Fibroblast of lung (primary cell): Measurements from ENCODE around the gene TMEM259. TPM values are rescaled to one million over a fixed set of nuclear protein-coding genes. Genes with fewer than 3 reads are reported as not detected.

Experiments
- DNase-seq, 2 donors: peaks; one replicate each; pipeline versions ENCODE4 v3.0.0 to v3.0.0-alpha.2; 2010; ENCODE audit warnings: low read depth in 2 of 2
- H2AFZ ChIP-seq: 2 replicates; pipeline ENCODE4 v1.5.1; 2012; ENCODE audit warnings: low read length, control low read depth, inconsistent platforms
- H3K27ac ChIP-seq: 2 replicates; pipeline ENCODE4 v1.5.1; 2011; ENCODE audit warnings: low read length, control low read depth; ENCODE audit not compliant: insufficient read depth
- H3K27me3 ChIP-seq: 2 replicates; pipeline ENCODE4 v1.5.1; 2011; ENCODE audit warnings: mild to moderate bottlenecking, low read length; ENCODE audit not compliant: control insufficient read depth, insufficient read depth
- H3K36me3 ChIP-seq: 2 replicates; pipeline ENCODE4 v1.5.1; 2011; ENCODE audit warnings: low read length; ENCODE audit not compliant: control insufficient read depth, insufficient read depth
- H3K4me1 ChIP-seq: 2 replicates; pipeline ENCODE4 v1.5.1; 2011; ENCODE audit warnings: low read length; ENCODE audit not compliant: control insufficient read depth, insufficient read depth; ENCODE audit errors: extremely low read depth
- H3K4me2 ChIP-seq: 2 replicates; pipeline ENCODE4 v1.5.1; 2011; ENCODE audit warnings: low read length, control low read depth; ENCODE audit not compliant: insufficient read depth; ENCODE audit errors: extremely low read depth
- H3K4me3 ChIP-seq, 4 experiments: fragments of 200-600 bp in 1 of 4; sonication (generic) in 1 of 4; replicated peaks in 1 of 4; 2 replicates each; pipeline ENCODE4 v1.5.1; 2011 to 2016; ENCODE audit warnings: low read length in 4 of 4, low read depth in 3 of 4, mild to moderate bottlenecking in 3 of 4, control low read depth in 2 of 4, inconsistent platforms in 1 of 4, mixed read lengths in 1 of 4; ENCODE audit not compliant: insufficient read depth in 1 of 4; ENCODE audit errors: control extremely low read depth in 1 of 4
- H3K79me2 ChIP-seq: 2 replicates; pipeline ENCODE4 v1.5.1; 2012; ENCODE audit warnings: mild to moderate bottlenecking, low read length, inconsistent platforms; ENCODE audit not compliant: control insufficient read depth, insufficient read depth
- H3K9ac ChIP-seq: 2 replicates; pipeline ENCODE4 v1.5.1; 2011; ENCODE audit warnings: mild to moderate bottlenecking, low read length, control low read depth; ENCODE audit not compliant: insufficient read depth
- H3K9me3 ChIP-seq: 2 replicates; pipeline ENCODE4 v1.5.1; 2012; ENCODE audit warnings: low read depth, low read length; ENCODE audit not compliant: control insufficient read depth, insufficient read depth
- H4K20me1 ChIP-seq: 2 replicates; pipeline ENCODE4 v1.5.1; 2011; ENCODE audit warnings: low read length; ENCODE audit not compliant: control insufficient read depth, insufficient read depth; ENCODE audit errors: extremely low read depth
- CTCF ChIP-seq, 2 donors: IDR thresholded peaks in 1 of 2; conservative IDR thresholded peaks in 1 of 2; 1 replicate in 1 of 2; 2 replicates in 1 of 2; pipeline ENCODE4 v1.5.1; 2011 to 2012; ENCODE audit warnings: low read length in 2 of 2, control low read depth in 1 of 2, inconsistent platforms in 1 of 2, low read depth in 1 of 2, mild to moderate bottlenecking in 1 of 2
- EZH2 ChIP-seq: IDR thresholded peaks from 2 replicates; pipeline ENCODE4 v1.5.1; 2012; ENCODE audit warnings: low read length, control low read depth, mild to moderate bottlenecking; ENCODE audit errors: missing control alignments
- polyA minus RNA-seq: library from RNA; depleted of rRNA, polyadenylated mRNA; stranded (reverse); fragments of >200 nt; gene quantifications from 2 replicates; pipeline ENCODE4 v1.2.3, GENCODE V29; 2011; ENCODE audit warnings: low replicate concordance
- polyA plus RNA-seq, 2 donors: library from polyadenylated mRNA; depleted of rRNA in 1 of 2; stranded (reverse) in 1 of 2; unstranded in 1 of 2; fragments of >200 nt; gene quantifications; 2 replicates each; pipeline ENCODE4 v1.2.1, GENCODE V29; 2011 to 2012; ENCODE audit warnings: missing spikeins in 1 of 2
- total RNA-seq: library from RNA; depleted of rRNA; stranded (reverse); fragments of >200 nt; gene quantifications from 2 replicates; pipeline ENCODE4 v1.2.1, GENCODE V29; 2014

The TMEM259 gene
- 47.5 and 57.8 TPM in 2 replicates for total RNA-seq
- 67.1 and 67.9 TPM in 2 replicates for polyA plus RNA-seq
- 67.4 and 72.8 TPM in 2 replicates for polyA plus RNA-seq (2012)
- polyA minus RNA-seq = 106 and 167 TPM in 2 replicates

DNA sequence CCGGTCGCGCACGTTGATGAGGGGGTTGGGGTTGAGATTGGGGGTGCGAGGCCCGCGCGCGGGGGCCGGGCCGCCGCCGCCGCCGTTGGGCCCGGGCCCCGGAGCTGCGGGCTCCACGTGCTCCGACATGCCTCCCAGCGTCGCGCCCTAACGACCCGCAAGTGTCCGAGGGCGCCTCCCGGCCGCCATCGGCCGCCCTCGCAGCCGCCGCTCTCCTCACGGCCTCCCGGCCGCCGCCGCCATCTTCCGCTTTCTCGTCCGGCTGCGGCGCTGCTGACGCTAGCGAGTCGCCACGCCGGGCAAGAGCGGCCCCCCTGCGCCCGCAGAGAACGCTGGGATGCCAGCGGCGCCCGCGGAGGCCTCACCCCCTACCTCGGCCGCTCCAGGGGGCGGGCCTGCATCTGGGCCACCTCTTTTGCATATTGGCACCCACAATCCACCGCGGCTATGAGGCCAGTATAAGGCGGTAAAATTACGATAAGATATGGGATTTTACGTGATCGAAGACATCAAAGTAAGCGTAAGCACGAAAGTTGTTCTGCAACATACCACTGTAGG is at the start of gene TMEM259:
Gene TMEM259 (minus strand): TSS at position 256 of the 558 bp plus-strand sequence. CDS start 127 bp downstream, at position 129.
- Histone ChIP-seq H3K9ac (peak within 1 kb of the TSS; percentile 91), H3K4me3 (peak within 1 kb of the TSS; percentile 51 to 91 (median 82)), H3K79me2 (peaks cover 50% of the 10 kb centered on the region)

DNA sequence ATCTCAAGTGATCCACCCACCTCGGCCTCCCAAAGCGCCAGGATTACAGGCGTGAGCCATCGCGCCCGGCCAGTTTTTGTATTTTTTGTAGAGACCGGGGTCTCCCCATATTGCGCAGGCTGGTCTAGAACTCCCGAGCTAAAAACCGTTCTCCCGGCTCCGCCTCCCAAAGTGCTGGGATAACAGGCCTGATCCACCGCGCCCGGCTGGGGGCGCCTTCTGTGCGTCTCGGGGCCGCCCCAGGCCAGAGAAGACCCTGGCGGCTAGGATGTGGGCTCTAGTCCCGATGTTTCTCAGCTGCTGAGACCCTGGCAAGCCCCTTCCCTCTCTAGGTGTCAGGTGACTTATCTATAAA is 49.6 kb upstream of the TMEM259 start:
- H3K36me3 ChIP-seq = no peaks in the 10 kb centered on the region
- no peak overlapping the region for H3K27ac ChIP-seq
- TF ChIP-seq CTCF (conservative IDR thresholded peaks at IDR 0.05 in 1 of 2, IDR thresholded peaks at IDR 0.05 in 1 of 2; ENCODE audit: low read depth in 1 of 2, low read length in 2 of 2) = peak; percentile 19 to 21
- TF ChIP-seq EZH2 = no peak
- H3K4me3 ChIP-seq = no peak overlapping the region
- no peaks in the 10 kb centered on the region for H3K9me3 ChIP-seq
- no peak overlapping the region for H3K4me2 ChIP-seq
- H4K20me1 ChIP-seq = no peaks in the 10 kb centered on the region
- no peak overlapping the region for H3K9ac ChIP-seq
- no peak overlapping the region for H2AFZ ChIP-seq
- peaks cover 18% of the 10 kb centered on the region for H3K27me3 ChIP-seq
- H3K79me2 ChIP-seq = no peaks in the 10 kb centered on the region
- no peak for DNase-seq
- no peaks in the 10 kb centered on the region for H3K4me1 ChIP-seq

More for the DNA sequence above, at the start of gene TMEM259:
- H3K9me3 ChIP-seq = no peaks in the 10 kb centered on the region
- peak within 1 kb of the TSS; percentile 84 for H3K4me2 ChIP-seq
- peak; percentile 96 to 98 for DNase-seq
- peaks cover 20% of the 10 kb centered on the region for H3K4me1 ChIP-seq
- H2AFZ ChIP-seq = peak within 1 kb of the TSS; percentile 80
- H4K20me1 ChIP-seq = peaks cover 1% of the 10 kb centered on the region
- no peak for TF ChIP-seq EZH2
- TF ChIP-seq CTCF (conservative IDR thresholded peaks at IDR 0.05 in 1 of 2, IDR thresholded peaks at IDR 0.05 in 1 of 2; ENCODE audit: low read depth in 1 of 2, low read length in 2 of 2) = no peak
- H3K27me3 ChIP-seq = no peaks in the 10 kb centered on the region
- H3K36me3 ChIP-seq = peaks cover 5% of the 10 kb centered on the region
- peak within 1 kb of the TSS; percentile 93 for H3K27ac ChIP-seq

GRCh38 chr19:1069009-1069779 is 48.3 kb upstream of the TMEM259 start:
- no peak overlapping the region for H2AFZ ChIP-seq
- no peaks in the 10 kb centered on the region for H4K20me1 ChIP-seq
- no peak overlapping the region for H3K4me3 ChIP-seq
- no peaks in the 10 kb centered on the region for H3K79me2 ChIP-seq
- TF ChIP-seq EZH2 (no peak), CTCF (conservative IDR thresholded peaks at IDR 0.05 in 1 of 2, IDR thresholded peaks at IDR 0.05 in 1 of 2; ENCODE audit: low read depth in 1 of 2, low read length in 2 of 2) (no peak)
- no peaks in the 10 kb centered on the region for H3K36me3 ChIP-seq
- DNase-seq = no peak
- no peak overlapping the region for H3K9ac ChIP-seq
- no peak overlapping the region for H3K4me2 ChIP-seq
- H3K27me3 ChIP-seq = peaks cover 18% of the 10 kb centered on the region
- H3K9me3 ChIP-seq = no peaks in the 10 kb centered on the region
- no peak overlapping the region for H3K27ac ChIP-seq
- H3K4me1 ChIP-seq = no peaks in the 10 kb centered on the region
